ENCODE data around the gene ANKMY1. TPM values are rescaled to one million over a fixed set of nuclear protein-coding genes. Genes with fewer than 3 reads are reported as not detected.

Gene ANKMY1
- total and polyA plus RNA-seq, 2 of the 13 experiments (the other 11 are each of a cell fraction or from before 2014, with no cell fraction given), result 11.7 to 18.8 TPM

DNA sequence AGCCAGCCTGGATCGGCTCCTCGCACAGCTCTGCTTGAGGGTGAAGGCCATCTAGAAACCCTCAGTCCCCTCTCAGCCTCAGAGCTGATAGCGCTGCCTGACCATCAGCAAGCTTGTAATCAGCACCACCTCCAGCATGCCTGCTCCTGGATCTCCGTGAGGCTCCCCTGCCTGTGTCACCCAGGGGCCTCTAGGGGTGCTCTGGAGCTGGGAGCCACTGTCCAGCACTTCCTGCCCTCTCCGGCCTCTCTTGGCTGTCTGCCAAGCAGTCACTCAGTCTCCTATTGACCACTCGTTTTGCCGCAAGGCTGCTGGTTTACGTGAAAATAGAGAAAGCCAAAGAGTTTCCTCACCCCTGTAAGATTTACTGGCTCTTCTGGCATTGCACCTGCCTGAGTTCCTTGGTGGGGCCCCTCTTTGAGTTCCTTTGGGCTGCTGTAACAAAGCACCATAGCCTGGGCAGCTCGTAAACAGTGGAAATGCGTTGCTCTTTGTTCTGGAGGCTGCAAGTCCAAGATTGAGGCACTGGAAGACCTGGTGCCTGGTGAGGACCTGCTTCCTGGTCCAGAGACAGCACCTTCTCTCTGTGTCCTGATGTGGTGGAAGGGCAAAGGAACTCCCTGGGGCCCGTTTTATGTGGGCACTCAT, 46.6 kb upstream of the ANKMY1 start (continued):
- TF ChIP-seq, protein P1, sequence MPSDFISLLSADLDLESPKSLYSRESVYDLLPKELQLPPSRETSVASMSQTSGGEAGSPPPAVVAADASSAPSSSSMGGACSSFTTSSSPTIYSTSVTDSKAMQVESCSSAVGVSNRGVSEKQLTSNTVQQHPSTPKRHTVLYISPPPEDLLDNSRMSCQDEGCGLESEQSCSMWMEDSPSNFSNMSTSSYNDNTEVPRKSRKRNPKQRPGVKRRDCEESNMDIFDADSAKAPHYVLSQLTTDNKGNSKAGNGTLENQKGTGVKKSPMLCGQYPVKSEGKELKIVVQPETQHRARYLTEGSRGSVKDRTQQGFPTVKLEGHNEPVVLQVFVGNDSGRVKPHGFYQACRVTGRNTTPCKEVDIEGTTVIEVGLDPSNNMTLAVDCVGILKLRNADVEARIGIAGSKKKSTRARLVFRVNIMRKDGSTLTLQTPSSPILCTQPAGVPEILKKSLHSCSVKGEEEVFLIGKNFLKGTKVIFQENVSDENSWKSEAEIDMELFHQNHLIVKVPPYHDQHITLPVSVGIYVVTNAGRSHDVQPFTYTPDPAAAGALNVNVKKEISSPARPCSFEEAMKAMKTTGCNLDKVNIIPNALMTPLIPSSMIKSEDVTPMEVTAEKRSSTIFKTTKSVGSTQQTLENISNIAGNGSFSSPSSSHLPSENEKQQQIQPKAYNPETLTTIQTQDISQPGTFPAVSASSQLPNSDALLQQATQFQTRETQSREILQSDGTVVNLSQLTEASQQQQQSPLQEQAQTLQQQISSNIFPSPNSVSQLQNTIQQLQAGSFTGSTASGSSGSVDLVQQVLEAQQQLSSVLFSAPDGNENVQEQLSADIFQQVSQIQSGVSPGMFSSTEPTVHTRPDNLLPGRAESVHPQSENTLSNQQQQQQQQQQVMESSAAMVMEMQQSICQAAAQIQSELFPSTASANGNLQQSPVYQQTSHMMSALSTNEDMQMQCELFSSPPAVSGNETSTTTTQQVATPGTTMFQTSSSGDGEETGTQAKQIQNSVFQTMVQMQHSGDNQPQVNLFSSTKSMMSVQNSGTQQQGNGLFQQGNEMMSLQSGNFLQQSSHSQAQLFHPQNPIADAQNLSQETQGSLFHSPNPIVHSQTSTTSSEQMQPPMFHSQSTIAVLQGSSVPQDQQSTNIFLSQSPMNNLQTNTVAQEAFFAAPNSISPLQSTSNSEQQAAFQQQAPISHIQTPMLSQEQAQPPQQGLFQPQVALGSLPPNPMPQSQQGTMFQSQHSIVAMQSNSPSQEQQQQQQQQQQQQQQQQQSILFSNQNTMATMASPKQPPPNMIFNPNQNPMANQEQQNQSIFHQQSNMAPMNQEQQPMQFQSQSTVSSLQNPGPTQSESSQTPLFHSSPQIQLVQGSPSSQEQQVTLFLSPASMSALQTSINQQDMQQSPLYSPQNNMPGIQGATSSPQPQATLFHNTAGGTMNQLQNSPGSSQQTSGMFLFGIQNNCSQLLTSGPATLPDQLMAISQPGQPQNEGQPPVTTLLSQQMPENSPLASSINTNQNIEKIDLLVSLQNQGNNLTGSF (CRISPR knock-in tag; IDR thresholded peaks at IDR 0.05), result no peak
- TF ChIP-seq, protein P2, sequence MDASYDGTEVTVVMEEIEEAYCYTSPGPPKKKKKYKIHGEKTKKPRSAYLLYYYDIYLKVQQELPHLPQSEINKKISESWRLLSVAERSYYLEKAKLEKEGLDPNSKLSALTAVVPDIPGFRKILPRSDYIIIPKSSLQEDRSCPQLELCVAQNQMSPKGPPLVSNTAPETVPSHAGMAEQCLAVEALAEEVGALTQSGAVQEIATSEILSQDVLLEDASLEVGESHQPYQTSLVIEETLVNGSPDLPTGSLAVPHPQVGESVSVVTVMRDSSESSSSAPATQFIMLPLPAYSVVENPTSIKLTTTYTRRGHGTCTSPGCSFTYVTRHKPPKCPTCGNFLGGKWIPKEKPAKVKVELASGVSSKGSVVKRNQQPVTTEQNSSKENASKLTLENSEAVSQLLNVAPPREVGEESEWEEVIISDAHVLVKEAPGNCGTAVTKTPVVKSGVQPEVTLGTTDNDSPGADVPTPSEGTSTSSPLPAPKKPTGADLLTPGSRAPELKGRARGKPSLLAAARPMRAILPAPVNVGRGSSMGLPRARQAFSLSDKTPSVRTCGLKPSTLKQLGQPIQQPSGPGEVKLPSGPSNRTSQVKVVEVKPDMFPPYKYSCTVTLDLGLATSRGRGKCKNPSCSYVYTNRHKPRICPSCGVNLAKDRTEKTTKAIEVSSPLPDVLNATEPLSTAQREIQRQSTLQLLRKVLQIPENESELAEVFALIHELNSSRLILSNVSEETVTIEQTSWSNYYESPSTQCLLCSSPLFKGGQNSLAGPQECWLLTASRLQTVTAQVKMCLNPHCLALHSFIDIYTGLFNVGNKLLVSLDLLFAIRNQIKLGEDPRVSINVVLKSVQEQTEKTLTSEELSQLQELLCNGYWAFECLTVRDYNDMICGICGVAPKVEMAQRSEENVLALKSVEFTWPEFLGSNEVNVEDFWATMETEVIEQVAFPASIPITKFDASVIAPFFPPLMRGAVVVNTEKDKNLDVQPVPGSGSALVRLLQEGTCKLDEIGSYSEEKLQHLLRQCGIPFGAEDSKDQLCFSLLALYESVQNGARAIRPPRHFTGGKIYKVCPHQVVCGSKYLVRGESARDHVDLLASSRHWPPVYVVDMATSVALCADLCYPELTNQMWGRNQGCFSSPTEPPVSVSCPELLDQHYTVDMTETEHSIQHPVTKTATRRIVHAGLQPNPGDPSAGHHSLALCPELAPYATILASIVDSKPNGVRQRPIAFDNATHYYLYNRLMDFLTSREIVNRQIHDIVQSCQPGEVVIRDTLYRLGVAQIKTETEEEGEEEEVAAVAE (CRISPR knock-in tag; IDR thresholded peaks at IDR 0.05; ENCODE audit: borderline replicate concordance), result peak; percentile 56; the same call in 1 of the 2 replicates
- peak; percentile 68; the same call in 1 of the 2 replicates for TF ChIP-seq ZFP37 (CRISPR knock-in tag; IDR thresholded peaks at IDR 0.05; ENCODE audit: borderline replicate concordance)
- peak; percentile 28; the same call in 1 of the 2 replicates for TF ChIP-seq ZFP90 (CRISPR knock-in tag; IDR thresholded peaks at IDR 0.05; ENCODE audit: borderline replicate concordance)
- no peak for TF ChIP-seq TCF7 (IDR thresholded peaks at IDR 0.05; ENCODE audit: low read depth)
- TF ChIP-seq, protein P3, sequence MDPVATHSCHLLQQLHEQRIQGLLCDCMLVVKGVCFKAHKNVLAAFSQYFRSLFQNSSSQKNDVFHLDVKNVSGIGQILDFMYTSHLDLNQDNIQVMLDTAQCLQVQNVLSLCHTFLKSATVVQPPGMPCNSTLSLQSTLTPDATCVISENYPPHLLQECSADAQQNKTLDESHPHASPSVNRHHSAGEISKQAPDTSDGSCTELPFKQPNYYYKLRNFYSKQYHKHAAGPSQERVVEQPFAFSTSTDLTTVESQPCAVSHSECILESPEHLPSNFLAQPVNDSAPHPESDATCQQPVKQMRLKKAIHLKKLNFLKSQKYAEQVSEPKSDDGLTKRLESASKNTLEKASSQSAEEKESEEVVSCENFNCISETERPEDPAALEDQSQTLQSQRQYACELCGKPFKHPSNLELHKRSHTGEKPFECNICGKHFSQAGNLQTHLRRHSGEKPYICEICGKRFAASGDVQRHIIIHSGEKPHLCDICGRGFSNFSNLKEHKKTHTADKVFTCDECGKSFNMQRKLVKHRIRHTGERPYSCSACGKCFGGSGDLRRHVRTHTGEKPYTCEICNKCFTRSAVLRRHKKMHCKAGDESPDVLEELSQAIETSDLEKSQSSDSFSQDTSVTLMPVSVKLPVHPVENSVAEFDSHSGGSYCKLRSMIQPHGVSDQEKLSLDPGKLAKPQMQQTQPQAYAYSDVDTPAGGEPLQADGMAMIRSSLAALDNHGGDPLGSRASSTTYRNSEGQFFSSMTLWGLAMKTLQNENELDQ (CRISPR knock-in tag; IDR thresholded peaks at IDR 0.05; ENCODE audit: borderline replicate concordance), result 0 out of 2 replicates have a peak, but pooled peaks have one; percentile 28
- TF ChIP-seq MXI1 (IDR thresholded peaks at IDR 0.05; ENCODE audit: borderline replicate concordance, low read depth, low read length), result peak; percentile 85; the same call in 2 of the 3 replicates
- no peak for TF ChIP-seq ZNF7 (CRISPR knock-in tag; IDR thresholded peaks at IDR 0.05)
- TF ChIP-seq, protein P4, sequence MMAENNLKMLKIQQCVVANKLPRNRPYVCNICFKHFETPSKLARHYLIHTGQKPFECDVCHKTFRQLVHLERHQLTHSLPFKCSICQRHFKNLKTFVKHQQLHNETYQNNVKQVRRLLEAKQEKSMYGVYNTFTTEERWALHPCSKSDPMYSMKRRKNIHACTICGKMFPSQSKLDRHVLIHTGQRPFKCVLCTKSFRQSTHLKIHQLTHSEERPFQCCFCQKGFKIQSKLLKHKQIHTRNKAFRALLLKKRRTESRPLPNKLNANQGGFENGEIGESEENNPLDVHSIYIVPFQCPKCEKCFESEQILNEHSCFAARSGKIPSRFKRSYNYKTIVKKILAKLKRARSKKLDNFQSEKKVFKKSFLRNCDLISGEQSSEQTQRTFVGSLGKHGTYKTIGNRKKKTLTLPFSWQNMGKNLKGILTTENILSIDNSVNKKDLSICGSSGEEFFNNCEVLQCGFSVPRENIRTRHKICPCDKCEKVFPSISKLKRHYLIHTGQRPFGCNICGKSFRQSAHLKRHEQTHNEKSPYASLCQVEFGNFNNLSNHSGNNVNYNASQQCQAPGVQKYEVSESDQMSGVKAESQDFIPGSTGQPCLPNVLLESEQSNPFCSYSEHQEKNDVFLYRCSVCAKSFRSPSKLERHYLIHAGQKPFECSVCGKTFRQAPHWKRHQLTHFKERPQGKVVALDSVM (CRISPR knock-in tag; IDR thresholded peaks at IDR 0.05), result peak; percentile 55; the same call in 1 of the 2 replicates
- TF ChIP-seq ZFX (CRISPR knock-in tag; IDR thresholded peaks at IDR 0.05; ENCODE audit: low read depth), result peak; percentile 15; the same call in 1 of the 2 replicates
- TF ChIP-seq ZFP82 (CRISPR knock-in tag; IDR thresholded peaks at IDR 0.05; ENCODE audit: borderline replicate concordance), result no peak
- TF ChIP-seq KDM4B (CRISPR knock-in tag; IDR thresholded peaks at IDR 0.05), result 0 out of 2 replicates have a peak, but pooled peaks have one; percentile 75
- TF ChIP-seq HNRNPH1 (optimal IDR thresholded peaks at IDR 0.05; ENCODE audit: low read depth, low read length), result peak; percentile 65

Data from HepG2 (cell line).